ENCODE results near the gene OR52L1.
"Not testable (repeated sequence)": the region's sequence is repeated elsewhere in the genome, so short reads cannot be mapped to it uniquely, and the experiment has no call there.

The OR52L1 gene

DNA sequence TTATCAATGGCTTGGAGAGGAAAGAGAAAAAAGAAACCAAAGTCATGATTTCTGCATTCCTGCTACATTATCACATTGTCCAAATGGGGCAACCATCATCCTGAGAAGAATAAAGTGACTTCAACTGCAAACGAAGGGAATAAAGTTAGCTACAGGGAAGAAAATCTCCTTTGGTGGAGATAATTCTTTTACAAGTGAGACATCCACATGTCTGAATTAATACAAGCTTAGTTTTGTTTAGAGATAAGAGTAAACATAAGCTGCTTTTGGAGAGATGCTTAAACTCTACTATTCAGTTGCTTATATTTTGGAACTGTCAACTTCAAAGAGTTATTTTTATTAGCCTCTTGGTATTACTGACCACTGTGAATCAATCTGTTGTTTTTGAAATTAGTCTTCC lies at the start of gene OR52L1:
TSS of gene OR52L1 (minus strand) at position 101 of the 400 bp plus-strand sequence. CDS start at position 46, 55 bp downstream.
- DNase-seq = no peak

DNA sequence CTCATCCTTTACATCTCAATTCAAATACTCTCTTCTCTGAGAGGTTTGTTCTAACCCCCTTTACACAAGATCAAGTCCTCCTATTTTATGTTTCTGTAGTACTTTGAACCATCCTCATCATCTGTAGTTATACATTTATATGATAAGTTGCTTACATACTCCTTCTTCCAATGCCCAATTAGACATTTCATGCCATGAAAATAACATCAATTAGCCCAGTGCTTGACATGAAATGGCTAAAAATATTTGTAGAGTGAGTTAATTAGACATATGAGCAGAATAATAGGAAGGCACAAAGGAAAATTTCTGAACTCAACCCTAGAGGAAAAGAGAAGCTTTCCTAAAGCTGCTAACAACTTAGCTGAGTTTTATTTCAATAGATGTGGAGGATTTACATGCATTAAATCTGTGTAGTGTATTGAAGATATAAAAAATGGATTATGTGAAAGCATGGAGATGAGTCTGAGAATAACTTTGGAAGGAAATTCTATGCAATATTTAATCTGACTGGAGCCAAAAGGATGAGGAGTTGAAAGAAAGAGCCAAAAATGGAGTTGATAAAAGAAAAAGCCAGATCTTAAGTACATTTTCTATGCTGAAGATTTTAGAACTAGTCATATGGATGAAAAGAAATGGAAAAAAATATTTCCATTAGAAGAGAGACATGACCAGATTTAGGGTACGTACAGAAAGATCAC lies 44.1 kb upstream of the OR52L1 start, which contains the start of gene OR56A1:
TSS of gene OR56A1 (minus strand) at position 51 of the 698 bp plus-strand sequence. CDS start 3,066 bp downstream, outside the sequence.
- no peak for DNase-seq

DNA sequence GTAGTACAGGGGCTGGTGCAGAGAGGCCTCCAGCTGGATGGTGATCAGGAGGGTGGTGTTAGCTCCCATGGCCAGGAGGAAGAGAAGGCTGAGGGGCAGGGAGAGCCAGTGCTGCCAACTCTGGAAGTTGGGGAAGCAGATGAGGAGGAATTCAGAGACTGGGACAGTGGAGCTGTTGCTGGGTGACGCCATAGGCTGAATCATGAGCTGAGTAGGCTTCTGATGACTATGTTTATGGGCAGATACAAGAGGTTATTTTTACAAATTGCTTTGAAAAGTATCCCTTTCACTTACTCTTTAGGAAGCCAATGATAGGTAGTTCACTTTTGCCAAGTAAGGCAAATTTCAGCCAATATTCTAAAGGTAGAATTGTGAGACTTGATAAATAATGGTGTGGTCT lies 40.7 kb upstream of the OR52L1 start:
- no peak for DNase-seq

DNA sequence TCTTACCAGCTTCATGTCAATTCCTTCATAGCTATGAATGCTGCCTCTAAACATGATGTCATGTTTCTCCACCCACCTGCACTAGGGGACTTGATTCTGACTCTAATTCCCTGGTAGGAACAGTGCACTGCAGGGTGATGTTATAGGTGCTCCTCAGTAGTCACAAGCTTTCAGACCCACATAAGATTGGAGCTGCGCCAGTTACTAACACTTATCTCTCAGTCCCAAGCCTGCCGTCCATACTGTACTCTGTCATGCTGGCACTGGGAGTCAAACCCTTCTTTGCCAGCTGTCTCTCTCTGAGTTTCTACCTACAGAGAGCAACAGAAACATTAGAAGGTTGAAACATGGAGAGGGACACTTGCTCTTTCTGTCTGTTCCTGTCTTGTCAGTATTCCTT lies 38.3 kb upstream of the OR52L1 start:
- DNase-seq = no peak

DNA sequence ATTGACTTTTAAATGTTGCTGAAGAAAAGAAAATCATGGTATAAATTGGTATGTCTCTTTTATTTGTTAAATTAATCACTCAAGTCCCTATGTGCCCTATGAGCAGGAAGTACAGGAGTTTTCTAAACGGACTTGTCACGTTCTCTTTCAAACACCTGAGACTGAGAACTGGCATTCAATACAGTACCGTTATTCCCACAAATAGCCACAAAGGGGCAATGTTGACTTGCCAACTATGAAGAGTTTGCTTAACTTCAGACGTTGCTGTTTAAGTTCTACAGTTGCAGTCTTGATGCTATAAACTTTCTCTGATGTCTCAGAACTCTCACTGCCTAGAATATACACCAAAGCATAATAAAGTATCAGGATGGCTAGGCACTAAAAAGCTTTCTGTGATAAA lies 36.2 kb upstream of the OR52L1 start:
- no peak for DNase-seq

DNA sequence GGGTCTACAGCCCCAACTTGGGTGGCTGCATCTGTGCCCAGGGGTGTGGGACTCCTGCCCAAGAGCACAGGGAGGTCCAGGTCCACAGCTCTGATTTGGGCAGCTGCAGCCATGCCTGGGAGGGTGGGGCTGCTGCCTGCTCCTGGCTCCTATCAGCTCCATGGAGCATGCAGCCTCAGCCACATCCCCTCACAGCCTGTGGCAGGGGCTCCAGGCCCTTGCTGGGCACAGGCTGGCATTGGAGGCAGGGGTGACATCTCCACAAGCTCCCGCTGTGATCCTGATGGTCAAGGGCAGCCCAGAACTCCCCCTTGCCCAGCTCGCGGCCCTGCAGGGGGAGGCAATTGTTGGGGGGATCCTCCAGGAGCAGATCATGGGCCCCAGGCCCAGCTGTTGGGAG lies 26.3 kb upstream of the OR52L1 start:
- DNase-seq = no peak

DNA sequence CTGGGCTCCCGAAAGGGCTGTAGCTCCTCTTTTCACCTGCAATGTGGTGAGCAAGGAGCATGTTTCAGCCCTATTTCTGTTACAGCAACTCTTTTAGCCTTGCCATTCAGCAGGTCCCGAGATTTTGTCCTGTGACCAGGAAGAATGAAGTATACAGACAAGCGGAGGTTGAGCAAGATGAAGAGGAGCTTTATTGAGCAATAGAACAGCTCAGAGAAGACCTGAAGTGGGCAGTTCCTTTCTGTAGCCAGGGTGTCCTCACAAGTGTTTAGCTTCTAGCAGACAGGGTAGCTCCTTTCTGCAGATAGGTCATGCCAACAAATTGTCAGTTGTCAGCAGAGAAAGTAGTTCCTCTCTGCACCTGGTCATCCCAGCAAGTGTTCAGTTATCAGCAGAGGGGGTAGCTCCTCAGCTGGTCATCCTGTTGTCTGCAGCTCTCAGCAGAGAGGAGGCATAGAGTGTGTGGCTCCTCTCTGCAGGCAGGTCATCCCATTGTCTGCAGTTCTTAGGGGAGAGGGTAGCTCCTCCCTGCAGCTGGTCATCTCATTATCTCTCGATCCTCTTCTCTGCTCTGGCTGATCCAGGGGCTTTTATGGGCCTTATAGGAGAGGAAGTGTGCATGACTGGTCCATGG lies 25.4 kb upstream of the OR52L1 start:
- no peak for DNase-seq

DNA sequence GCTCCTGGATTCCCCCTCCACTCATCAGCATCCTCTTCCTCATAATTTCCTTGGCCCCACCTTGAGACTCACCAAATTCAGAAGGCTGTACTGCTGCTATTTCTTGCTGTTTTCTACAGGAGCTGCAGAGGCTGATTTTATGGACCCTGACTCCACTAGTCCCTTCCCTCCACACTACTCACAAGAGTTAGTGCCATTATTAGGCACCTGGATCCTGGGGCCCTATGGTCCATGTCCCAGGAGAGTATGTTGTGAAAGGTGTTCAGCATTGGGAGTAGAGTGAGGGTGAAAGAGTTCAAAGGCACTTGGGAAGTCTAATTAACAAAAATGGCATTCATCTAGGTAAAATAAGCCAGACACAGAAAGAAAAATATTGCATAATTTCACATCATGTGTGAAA lies 20.1 kb upstream of the OR52L1 start, which contains the start of gene OR56A4:
TSS of gene OR56A4 (minus strand) at position 101 of the 400 bp plus-strand sequence. CDS start 3,954 bp downstream, outside the sequence.
- DNase-seq = no peak

DNA sequence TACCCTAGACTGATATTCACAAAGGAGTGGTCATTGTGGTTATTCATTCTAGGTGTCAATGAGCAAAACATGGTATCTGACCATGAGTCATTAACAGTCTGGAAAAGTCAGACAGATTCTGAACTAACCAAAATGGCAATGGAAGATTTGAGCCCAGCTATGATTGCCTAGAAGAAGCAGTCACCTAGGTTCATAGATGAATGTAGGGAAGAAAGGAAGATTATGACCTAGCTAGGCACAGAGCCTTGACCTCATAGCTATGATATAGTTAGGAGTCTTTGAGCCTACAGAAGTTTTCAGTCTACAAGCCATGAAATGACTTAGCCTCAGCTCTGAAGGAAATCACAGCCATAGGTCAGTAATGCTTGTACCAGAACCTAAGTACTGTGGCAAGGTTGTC lies 19.6 kb upstream of the OR52L1 start:
- DNase-seq = no peak

DNA sequence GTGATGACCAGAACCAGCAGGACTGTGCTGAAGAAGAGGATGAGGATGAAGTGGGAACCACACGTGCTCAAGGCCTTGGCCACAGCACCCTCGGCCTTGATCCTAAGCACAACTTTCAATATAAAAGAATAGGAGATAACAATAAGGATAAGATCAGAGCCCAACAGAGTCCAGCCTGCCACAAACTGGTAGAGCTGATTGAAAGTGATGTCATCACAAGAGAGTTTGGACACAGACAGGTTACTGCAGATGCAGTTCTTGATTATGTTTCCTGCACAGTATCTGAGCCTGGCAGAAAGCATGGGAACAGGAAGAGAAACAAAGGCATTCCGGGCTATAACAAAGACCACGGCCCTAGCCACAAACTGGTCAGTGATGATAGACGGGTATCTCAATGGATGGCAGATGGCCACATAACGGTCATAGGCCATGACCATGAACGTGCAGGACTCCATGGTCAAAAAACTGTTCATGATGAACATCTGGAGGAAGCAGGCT lies 15.5 kb upstream of the OR52L1 start:
- no peak for DNase-seq

DNA sequence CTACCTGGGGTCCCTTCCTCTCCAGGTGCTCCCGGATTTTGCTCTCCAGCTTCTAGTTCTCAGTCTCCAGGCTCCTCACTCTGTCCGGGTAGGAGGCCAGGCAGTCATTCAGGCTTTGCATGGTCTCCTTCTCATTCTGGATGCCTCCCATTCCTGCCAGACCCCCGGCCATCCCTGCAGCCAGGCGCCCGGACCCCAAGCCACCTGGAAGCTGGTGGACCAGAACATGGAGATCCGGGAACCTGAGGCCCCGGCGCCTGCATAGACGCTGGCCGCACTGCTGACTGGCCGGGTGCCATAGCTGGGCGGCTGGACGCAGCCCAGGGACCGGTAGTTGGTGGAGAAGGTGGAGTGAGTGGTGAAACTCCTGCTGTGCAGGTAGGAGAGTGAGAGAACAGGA lies 8.0 kb upstream of the OR52L1 start:
- DNase-seq = no peak

DNA sequence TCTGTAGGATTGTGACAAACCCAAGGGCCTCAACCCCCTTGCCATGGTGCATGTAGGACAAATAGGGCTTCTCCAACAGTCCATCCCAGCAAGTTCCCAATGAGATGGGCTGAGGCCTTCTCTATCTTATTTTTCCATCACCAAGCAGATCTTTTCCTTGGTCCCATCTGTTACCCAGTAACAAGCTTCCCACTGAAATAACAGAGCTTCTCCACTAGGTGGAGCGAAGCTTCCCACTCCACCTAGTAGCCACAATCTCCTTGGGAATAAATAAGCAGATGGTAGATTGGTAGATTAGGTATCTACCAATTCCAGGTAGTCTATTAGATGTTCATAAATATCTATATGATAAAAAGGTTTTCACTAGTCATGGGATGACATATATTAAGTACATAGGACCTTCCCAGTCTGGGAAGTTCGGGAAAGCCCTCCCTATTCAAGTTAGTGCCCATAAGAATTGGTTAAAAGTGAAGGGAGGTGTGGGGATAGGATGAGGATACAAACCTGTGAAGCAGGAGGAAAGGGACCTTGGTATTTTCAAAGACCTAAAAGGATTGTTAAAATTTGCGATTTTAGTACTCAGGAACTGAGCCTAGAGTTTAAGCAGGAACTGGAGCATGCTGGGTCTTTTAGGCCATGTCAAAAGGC lies 5.9 kb upstream of the OR52L1 start:
- peak; percentile 33 for DNase-seq

DNA sequence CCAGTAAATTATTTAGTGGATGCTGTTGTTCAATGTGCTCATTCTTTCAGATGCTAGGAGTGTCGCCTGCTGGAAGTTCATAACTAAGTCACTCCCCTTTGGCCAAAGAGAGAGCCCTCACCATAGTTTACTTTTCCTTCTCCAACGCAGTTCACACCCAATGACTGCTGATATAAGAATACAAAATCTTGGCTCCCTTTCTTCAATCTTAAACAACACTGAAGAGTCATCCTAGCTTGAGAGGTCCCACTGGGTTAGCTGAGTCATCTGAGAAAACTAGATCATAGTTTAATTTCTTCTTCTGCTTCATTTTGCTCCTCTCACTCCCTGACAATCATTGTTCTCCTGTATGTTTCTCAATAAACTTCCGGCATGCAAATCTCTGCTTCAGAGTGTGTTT lies 5.4 kb upstream of the OR52L1 start:
- DNase-seq = no peak

DNA sequence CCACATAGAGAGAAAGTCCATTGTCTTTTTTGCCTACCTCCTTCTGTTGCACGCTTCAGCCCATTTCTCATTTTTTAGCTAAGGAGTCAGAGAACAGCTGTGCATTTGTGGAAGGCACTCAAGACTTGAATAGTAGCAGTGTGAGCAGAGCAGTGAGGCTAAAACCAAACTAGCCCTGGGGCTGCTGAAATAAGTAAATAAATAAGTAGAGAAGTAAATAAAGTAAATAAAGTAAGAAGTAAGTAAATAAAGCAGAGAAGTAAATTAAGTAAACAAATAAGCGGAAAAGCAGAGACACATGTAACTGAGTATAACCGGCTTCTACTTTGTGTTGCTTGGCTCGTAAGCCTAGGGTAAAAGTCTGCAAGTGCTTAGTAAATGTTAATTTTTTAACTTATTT lies 2.4 kb upstream of the OR52L1 start:
- DNase-seq = no peak

DNA sequence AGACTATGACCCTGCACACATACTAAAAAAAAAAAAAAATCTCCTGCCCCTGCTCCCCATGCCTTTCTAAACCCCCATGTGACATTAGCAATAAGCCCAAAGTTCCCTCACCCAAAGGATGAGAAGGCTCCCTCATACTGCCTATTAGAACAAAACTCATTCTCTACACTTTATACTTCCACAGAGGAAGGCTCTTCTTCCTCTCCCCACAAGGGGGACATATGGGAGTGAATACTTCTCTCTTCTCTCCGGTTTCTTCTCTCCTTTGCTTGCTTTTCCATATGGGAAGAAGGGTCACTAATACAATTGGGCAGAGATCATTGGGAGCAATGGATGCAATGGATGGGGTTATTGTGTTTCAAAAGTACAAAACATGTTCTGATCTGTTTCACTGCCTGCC lies 3.3 kb downstream of the OR52L1 start:
- no peak for DNase-seq

DNA sequence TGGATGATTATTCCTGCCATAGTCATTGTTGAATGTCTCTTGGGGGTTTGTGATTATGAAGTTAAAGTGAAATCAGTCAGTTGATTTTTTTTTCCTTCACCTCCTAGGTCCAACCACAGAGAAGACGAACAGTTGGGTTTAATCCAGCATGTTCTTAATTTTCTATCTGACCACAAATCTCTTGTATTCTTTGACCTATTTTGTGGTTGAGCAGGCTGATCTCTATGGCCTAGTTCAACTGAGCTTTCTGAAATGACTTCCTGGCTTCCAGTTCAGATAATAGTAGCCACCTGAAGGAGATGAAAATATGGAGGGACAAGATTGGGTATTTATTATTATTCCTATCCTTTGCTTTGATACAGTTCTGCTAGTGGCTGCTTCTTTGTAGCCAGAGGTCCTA lies 13.3 kb downstream of the OR52L1 start:
- DNase-seq = no peak

DNA sequence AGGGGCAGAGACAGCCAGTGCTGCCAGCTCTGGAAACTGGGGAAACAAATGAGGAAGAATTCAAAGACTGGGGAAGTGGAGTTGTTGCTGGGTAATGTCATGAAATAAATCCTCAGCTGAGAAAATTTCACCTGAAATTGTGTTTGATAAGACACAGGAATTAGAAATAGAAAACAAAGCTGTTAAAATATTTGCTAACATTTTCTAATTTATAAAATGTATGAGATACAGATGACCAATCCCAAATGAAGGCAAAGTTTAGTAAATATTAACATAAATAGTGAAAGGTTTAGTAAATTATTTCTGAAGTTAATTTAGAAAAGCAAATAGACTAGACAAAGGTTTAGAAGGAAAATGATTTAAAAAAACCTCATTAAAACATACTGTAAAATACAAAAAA lies 18.4 kb downstream of the OR52L1 start, which contains the start of gene OR56A5:
TSS of gene OR56A5 (minus strand) at position 101 of the 400 bp plus-strand sequence. CDS start at position 101, 0 bp downstream.
- no peak for DNase-seq

DNA sequence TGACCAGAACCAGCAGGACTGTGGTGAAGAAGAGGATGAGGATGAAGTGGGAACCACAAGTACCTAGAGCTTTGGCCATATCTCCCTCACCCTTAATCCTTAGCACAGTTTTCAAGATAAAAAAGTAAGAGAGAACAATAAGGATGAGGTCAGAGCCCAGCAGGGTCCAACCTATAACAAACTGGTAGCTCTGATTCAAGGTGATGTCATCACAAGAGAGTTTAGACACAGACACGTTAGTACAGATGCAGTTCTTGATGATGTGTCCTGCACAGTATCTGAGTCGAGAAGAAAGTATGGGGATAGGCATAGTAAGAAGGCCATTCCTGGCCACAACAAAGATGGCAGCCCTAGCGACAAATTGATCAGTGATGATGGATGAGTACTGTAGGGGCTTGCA lies 19.1 kb downstream of the OR52L1 start:
- no peak for DNase-seq

DNA sequence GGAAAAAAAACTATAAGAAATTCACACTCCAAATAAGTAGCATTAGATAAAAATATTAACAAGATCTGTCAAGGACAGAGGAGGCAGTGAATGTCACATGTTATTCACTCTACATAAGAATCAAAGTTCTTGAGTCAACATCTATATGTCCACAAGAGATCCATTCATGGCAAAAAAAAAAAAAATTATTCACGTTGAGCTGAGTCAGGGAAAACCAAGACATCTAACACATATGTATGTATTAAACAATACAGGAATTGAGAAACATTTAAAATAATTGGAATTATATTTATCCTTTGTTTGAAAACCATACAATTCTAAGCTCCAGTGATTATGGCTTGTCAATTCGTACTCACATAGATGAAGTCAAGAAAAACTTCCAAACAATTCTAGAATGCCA lies 19.8 kb downstream of the OR52L1 start:
- no peak for DNase-seq

DNA sequence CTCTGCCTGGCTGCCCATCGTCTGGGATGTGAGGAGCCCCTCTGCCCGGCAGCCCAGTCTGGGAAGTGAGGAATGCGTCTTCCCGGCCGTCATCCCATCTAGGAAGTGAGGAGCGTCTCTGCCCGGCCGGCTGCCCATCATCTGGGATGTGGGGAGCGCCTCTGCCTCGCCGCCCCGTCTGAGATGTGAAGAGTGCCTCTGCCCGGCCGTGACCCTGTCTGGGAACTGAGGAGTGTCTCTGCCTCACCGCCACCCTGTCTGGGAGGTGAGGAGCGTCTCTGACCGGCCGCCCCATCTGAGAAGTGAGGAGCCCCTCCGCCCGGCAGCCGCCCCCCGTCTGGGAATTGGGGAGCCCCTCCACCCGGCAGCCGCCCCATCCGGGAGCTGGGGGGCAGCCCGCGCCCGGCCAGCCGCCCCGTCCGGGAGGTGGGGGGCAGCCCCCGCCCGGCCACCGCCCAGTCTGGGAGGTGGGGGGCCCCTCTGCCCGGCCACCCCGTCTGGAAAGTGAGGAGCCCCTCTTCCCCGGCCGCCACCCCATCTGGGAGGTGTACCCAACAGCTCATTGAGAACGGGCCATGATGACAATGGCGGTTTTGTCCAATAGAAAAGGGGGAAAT lies 26.0 kb downstream of the OR52L1 start:
- not testable (repeated sequence) for DNase-seq

DNA sequence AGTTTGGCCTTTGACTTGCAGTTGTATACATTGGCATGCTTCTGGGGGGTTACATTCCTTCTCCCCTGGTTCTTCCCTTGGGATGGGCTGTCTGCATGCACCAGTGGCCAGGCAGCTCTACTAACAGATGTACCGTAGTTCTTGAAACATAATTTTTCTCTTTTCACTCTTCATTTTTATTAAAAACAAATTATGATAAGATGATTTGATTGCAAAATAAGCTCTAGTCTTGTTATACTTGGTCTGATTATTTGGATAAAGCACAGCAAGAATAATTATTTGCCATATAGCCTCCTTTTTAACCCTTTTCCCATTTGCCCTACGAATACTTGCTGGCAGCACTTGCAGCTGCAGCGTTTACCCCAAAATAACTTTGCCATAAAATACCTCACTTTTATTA lies 31.2 kb downstream of the OR52L1 start:
- no peak for DNase-seq

DNA sequence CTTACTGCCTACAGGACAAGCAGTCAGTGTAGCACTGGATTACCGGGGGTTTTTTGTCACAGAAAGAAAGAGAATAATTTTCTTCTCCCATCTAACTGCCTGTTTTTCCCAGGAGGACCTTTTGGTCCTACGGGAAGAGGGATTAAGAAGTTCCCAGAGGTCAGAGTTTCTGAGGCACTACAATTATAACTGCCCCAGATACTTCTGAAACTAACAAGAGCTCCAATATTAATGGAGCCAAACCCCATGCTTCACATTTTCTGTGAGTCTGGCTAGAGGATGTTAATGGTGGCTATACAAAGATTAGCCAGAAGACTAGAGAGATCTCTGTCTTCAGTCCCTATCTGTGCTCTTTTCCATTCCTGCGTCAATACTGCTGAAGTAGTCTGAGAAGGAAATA lies 44.8 kb downstream of the OR52L1 start, which contains the start of gene OR56A3:
TSS of gene OR56A3 (plus strand) at position 301 of the 400 bp plus-strand sequence. CDS start 5,096 bp downstream, outside the sequence.
- DNase-seq = no peak

DNA sequence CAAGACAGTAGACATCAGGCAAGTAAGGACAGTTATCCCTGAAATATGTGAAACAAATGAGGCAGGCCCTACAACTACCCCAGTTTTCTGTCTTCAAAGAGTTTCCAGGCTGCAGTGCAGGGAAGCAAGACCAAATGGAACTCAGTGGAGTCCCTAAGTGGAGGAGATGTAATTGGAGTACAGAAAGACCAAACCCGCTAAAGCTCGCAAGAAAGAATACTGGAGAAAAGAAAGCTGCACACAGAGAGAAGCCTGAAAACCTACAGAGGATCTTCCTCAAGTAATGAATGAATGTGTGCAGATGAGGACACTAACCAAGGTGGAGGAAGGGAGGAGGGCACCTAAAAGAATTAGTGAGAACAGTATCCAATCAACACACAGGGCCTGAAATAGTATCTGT lies 46.0 kb downstream of the OR52L1 start:
- no peak for DNase-seq

All from 8988T (cell line).